ACHN (cell line): ENCODE results near the gene GPN1.
"Not testable (repeated sequence)": the region's sequence is repeated elsewhere in the genome, so short reads cannot be mapped to it uniquely, and the experiment has no call there.

ENCODE experiments used
- DNase-seq: peaks from one replicate; pipeline ENCODE4 v3.0.0-alpha.2; 2015
- in situ Hi-C: cut with HindIII; loops from 2 replicates; pipeline ENCODE4 v1.10.0; 2017; ENCODE audit warnings: low sequenced_read_pairs, low pct_ligation_motif_present, low pct_unique_long_range_greater_than_20kb

Gene GPN1

DNA sequence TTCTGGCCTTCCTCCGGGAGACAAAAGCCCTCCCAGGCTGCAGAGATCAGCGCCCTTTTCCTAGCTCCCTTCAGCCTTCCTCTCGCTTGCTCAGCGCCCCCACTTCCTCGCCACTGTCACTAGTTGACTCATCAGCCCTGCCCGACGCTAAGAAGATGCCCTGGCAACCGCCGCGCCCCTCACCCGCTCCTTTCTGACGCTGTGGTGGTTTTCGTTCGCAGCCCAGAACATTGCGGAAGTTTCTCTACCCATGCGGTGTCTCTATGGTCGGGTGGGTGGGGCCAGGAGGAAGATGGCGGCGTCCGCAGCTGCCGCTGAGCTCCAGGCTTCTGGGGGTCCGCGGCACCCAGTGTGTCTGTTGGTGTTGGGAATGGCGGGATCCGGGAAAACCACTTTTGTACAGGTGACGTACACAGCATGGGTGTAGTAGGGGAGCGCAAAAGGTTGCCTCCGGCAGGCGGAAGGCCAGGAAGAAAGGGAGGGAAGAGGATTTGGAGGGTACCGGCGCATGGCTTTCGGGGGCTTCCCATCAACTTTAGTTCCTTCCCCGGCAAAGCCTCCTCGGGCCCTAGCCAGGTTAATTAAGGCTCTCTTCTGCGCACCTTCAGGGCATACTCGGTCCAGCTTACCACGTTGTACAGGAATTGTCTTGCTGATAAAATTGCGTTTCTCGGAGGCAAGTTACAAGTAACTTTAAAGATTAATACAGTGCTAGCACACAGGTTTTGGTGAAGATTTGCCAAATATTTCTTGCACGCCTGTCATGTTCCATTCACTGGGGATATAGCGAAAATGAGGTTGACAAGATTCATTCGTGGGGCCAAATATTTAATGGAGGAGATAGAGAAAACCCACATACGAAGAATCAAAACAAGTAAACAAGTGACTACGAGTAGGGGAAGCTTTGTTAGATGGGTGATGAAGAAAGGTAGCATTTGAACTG, at the start of gene GPN1, which contains the start of gene CCDC121:
TSS of gene GPN1 (plus strand) at position 284 of the 943 bp plus-strand sequence. CDS start at position 293, 9 bp downstream.
TSS of gene CCDC121 (minus strand) at position 246 of the 943 bp plus-strand sequence. CDS start 1,213 bp downstream, outside the sequence.
- peak; percentile 98 for DNase-seq
- in situ Hi-C loops, result no loop called here

DNA sequence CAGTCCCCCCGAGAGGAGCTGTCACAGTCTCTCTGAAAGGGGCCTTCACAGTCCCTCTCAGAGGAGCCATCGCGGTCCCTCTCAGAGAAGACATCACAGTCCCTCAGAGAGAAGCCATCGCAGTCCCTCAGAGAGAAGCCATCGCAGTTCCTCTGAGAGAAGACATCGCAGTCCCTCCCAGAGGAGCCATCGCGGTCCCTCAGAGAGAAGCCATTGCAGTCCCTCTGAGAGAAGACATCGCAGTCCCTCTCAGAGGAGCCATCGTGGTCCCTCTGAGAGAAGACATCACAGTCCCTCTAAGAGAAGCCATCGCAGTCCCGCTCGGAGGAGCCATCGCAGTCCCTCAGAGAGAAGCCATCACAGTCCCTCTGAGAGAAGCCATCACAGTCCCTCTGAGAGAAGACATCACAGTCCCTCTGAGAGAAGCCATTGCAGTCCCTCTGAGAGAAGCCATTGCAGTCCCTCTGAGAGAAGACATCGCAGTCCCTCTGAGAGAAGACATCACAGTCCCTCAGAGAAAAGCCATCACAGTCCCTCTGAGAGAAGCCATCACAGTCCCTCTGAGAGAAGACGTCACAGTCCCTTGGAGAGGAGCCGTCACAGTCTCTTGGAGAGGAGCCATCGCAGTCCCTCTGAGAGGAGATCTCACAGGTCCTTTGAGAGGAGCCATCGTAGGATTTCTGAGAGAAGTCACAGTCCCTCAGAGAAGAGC, 47.3 kb upstream of the GPN1 start:
- in situ Hi-C loops, result no loop called here
- DNase-seq, result no peak

DNA sequence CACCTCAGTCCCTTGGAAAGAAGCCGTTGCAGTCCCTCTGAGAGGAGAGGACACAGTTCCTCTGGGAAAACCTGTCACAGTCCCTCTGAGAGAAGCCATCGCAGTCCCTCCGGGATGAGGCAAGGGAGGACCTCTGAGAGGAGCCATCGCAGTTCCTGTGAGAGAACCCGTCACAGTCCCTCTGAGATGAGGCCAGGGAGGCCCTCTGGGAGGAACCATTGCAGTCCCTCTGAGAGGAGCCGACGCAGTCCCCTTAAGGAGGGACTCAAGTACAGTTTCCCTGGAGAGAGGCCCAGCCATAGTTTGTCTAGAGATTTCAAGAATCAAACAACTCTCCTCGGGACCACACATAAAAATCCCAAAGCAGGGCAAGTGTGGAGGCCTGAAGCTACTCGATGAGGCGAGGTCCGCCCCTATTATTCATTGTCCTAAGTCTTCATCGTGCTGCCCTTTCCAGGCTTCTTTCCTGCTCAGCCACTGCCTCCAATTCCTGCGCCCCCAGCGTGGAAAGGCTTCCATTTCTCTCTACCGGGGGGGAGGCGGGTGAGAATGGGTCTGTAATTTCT, 46.6 kb upstream of the GPN1 start:
- in situ Hi-C loops, result no loop called here
- no peak for DNase-seq

DNA sequence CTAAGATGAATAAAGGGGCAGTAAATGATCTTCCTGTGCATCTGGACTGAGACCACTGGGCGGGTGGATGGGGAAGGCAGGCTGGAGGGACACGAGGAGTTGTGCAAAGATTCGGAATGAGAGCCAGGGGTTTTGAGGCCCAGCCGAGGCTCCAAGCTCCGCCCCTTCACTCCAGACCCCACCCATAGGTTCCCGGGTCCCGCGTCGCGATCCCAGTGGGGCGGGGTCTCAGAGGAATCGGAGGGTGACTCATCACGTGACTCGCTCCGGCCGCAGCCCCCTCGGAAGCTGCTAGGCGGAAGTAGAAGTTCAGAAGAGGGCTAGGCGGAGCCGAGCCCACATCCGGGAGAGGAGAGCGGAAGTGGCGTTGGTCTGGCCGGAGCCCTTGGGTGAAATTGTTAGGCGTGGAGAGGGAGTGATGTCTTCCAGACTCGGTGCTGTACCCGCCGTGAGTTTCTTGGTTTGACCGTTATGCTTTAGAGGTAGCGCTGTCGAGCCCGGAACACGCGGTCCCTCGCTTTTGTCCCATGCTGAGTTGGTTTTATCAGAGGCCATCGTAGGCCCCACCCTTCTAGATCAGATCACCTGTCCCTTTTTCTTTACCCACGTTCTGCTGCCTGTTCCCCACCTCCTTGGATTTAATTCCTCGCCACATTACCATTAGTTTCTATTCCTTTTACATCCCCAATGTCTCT, 46.0 kb upstream of the GPN1 start, which contains the start of gene ZNF512:
TSS of gene ZNF512 (plus strand) at position 348 of the 695 bp plus-strand sequence. CDS start at position 419, 71 bp downstream.
- peak; percentile 96 for DNase-seq
- in situ Hi-C loops, result no loop called here

DNA sequence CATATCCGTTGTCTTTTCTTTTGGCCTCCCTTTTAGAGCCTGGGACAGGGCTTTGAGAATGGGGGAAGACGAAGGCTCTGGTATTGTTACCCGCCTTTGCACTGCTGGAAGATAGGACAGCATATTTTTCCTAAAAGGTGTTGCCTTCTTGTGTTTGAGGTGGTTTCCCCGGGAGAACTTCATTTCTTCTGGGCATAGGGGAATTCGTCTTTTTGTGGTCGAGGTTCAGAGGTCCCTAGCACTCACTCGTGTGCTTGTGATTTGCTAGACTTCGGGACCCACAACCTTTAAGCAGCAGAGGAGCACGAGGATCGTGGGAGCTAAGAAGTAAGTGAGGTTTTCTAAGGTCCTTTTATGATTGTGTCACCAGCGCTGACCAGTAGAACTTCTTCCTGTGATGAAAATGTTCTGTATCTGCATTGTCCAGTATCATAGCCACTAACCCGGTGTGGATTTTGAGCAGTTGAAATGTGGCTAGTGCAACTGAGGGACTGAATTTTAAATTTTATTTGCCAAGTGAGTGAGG, 45.4 kb upstream of the GPN1 start:
- DNase-seq, result peak; percentile 22
- in situ Hi-C loops, result no loop called here

DNA sequence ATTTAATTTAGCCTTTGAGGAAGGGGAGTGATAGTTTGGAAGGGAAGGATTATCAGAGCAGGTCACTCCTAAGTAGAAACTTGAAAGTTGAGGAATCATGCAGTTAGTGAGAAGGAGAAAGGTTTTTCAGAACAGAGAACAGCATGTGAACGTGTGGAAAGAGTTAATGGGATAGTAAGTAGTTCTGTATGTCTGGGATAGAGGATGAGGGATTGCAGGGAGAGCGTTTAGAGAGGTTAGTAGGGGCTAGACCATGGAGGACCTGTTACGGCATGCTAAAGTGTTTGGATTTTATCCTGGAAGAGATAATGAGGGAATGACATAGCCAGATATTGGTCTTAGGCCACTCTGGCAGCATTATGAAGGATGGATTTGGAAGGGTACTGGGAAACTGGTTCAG, 44.3 kb upstream of the GPN1 start:
- no peak for DNase-seq
- in situ Hi-C loops, result no loop called here

DNA sequence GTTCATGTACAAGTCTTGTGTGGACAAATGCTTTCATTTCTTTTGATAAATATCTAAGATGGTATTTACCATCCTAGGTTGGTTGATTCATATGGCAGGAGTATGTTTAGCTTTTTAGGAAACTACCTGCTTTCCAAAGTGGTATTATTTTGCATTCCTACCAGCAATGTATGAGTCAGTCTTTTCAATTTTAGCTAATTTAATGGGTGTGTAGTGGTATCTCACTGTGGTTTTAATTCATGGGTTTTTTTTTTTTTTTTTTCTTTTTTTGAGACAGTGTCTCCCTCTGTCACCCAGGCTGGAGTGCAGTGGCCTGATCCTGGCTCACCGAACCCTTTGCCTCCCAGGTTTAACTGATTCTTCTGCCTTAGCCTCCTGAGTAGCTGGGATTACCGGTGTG, 41.8 kb upstream of the GPN1 start:
- DNase-seq, result no peak
- in situ Hi-C loops, result no loop called here

DNA sequence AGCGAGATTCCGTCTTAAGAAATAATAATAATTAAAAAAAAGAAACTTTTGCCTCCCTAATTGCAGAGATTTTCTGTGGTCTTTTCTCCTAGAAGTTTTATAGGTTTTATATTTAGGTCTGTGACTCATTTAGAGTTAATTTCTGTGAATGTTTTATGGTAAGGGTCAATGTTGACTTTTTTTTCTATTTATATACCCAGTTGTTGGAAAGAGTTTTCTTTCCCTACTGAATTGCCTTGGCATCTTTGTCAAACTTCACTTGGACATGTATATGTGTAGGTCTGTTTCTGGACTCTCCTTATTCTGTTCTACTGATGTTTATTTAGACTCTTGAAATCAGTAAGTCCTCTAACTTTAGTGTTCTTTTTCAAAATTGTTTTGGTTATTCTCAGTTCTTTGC, 40.5 kb upstream of the GPN1 start:
- no peak for DNase-seq
- in situ Hi-C loops, result no loop called here

DNA sequence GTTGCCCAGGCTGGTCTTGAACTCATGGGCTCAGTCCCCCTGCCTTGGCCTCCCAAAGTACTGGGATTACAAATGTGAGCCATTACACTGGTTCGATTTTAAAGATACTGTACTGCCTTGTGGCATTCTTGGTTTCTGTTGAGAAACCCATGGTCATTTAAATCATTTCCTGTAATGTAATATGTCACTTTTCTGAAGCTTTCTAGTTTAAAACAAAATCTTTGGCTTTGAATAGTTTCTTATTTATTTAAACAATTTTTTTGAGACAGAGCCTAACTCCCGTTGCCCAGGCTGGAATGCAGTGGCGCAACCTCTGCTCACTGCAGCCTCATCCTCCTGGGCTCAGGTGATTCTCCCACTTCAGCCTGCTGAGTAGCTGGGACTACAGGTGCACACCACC, 37.1 kb upstream of the GPN1 start:
- DNase-seq, result no peak
- in situ Hi-C loops, result no loop called here

DNA sequence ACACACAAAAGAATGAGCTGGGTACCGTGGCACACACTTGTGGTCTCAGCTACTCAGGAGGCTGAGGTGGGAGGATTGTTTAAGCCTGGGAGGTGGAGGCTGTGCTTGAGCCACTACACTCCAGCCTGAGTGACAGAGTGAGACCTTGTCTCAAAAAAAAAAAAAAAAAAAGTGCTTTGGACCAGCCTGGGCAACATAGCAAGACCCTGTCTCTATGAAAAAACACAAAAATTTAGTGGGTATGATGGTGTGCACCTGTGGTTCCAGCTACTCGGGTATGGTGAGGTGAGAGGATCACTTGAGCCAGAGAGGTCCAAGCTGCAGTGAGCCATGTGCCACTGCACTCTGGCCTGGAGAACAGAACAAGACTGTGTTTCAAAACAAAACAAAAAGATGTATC, 35.6 kb upstream of the GPN1 start:
- no peak for DNase-seq
- in situ Hi-C loops, result no loop called here

DNA sequence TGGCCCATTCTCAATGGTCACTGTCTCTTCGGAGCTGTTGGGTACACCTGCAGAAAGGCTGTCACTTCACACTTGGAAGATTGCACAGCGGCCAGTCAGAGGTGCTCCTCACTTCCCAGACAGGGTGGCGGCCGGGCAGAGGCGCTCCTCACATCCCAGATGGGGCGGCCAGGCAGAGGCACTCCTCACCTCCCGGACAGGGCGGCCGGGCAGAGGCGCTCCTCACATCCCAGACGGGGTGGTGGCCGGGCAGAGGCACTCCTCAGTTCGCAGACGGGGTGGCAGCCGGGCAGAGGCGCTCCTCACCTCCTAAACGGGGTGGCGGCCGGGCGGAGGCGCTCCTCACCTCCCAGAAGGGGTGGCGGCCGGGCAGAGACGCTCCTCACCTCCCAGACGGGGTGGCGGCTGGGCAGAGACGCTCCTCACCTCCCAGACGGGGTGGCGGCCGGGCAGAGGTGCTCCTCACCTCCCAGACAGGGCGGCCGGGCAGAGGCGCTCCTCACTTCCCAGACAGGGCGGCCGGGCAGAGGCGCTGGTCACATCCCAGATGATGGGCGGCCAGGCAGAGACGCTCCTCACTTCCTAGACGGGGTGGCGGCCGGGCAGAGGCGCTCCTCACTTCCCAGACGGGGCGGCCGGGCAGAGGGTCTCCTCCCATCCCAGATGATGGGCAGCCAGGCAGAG, 34.7 kb upstream of the GPN1 start:
- in situ Hi-C loops, DNase-seq: not testable (repeated sequence)

DNA sequence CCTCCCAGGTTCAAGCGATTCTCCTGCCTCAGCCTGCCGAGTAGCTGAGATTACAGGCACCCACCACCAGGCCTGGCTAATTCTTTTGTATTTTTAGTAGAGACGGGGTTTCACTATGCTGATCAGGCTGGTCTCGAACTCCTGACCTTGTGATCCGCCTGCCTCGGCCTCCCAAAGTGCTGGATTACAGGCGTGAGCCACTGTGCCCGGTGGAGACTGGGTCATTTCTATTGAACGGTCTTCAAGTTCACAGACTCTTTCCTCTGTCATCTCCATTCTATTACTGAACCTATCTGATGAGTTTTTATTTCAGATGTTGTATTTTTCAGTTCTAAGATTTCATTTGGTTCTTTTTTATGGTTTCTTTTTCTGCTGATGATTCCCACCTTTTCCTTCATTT, 33.4 kb upstream of the GPN1 start:
- in situ Hi-C loops, DNase-seq: not testable (repeated sequence)

DNA sequence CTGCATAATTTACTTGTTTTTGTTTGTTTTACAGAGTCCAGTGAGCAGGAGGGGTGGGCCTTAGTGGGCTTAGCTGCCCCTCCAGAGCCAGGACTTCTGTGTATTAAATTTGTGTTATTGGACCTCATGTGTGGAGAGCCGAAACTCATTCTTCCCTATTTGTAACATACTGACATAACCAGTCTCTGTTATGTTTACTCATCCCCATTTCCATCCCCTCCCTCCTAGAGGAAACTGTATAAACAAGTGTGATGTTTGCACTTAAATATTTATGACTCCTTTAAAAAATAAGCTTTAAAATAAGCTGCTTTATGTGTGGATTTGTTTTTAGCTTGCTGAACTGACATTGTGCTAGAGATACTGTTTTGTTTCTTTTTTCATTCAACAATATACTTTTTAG, 32.2 kb upstream of the GPN1 start:
- in situ Hi-C loops, result no loop called here
- no peak for DNase-seq

DNA sequence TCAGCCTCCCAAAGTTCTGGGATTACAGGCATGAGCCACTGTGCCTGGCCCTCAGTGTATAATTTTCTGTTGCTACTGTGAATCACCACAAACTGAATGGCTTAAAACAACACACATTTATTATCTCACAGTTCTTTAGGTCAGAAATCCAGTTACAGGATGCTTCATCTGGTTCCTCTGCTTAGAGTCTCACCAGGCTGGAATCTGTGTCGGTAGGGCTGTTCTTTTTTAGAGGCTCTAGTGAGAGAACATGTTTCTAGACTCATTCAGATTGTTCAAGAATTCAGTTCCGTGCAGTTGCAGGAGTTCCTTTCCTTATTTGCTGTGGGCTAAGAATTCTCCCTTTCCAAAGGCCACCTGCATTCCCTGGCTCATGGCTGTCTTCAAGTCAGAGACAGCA, 22.2 kb upstream of the GPN1 start:
- no peak for DNase-seq
- in situ Hi-C loops, result no loop called here

DNA sequence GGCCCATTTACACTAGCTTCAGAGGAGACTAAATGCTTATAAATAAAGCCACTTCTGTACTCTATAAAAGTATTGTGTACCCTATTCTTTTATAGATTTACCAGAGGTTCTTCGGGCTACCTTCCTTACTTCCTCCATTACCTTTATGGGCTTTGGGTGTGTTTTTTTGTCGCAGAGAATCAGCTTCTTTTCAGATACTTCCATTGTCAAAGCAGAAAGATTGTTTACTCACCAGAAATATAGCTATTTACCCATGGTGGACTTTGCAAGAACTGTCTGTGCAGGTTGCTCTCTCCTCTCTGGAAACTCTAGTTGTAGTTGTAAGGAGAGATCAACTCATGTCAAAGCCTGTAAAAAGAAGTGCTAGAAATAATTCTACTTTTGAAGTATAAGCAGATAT, 14.9 kb upstream of the GPN1 start:
- no peak for DNase-seq
- in situ Hi-C loops, result no loop called here

DNA sequence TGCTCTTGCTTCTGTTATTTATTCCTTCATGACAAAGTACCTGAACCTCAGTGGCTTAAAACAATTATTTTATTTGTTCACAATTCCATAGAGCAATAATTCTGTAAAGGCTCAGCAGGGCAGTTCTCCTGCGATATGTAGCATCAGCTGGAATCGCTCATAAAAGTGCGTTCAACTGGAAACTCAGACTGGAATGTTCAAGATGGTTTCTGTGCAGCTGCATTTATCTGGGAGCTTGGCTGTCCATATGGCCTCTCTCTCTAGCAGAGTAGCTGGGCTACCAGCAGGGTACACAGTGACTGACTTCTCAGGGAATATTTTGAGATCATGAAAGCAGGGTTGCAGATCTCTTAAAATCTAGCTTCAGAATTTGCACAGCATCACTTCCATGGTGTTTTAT, 13.5 kb upstream of the GPN1 start:
- no peak for DNase-seq
- in situ Hi-C loops, result no loop called here

DNA sequence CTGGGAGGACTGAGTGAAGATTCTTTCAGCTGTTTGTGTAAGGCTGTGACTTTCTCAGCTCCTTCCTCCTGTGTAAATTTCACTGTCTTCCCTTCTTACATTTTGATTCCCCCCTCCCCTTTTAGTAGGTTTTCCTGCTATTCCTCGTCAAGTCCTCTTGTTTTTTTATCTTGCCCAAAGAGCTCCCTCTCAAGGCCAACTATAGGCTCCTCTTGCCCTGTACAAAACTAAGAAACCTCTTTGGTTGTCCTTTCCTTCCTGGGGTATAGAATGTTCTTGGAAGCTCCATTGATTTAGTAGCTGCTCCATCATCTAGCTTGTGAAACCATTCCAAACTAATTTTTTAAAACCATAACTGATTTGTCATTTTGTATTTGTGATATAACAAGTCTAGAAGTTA, 7.3 kb upstream of the GPN1 start:
- DNase-seq, result no peak
- in situ Hi-C loops, result no loop called here

DNA sequence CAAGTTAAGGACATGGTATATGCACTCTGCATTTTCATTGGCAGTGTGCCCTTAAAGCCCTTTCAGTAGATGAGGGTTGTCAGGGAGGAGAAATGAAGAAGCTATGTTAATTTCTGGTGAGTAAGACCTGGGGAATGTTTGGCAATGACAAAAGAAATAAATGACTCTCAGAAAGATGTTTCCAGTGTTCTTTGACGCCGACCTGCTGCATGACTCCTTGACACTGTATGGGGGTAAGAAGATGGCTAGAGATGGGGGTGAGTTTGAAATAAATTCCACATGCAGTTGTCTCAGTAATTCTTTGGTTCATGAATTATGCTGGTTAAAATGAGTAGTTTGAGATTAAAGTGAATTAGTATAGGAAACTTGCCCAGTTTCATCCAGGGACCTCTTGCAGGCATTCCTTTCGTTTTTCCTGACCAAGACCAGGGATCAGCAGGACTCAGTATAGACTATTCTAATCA, 5.9 kb upstream of the GPN1 start:
- in situ Hi-C loops, result no loop called here
- DNase-seq, result peak; percentile 45
